SU-DHL-6 (cell line): Measurements from ENCODE around the gene WNT7B.

Experiments used
- EZH2phosphoT487 ChIP-seq: fragments of 200-600 bp; sonication (generic), shearing (Covaris generic); conservative IDR thresholded peaks from 2 replicates; pipeline ENCODE4 v1.6.1; 2018; ENCODE audit warnings: mild to moderate bottlenecking, antibody characterized with exemption, low read length, moderate library complexity, mixed read lengths
- TF ChIP-seq, protein P1 (sequence below): fragments of 200-600 bp; sonication (generic); IDR thresholded peaks from one replicate; pipeline ENCODE4 v1.5.1; 2017; ENCODE audit warnings: antibody characterized with exemption, mild to moderate bottlenecking, low read length, moderate library complexity; ENCODE audit not compliant: insufficient read depth, poor library complexity, severe bottlenecking

- TF ChIP-seq, protein P1, sequence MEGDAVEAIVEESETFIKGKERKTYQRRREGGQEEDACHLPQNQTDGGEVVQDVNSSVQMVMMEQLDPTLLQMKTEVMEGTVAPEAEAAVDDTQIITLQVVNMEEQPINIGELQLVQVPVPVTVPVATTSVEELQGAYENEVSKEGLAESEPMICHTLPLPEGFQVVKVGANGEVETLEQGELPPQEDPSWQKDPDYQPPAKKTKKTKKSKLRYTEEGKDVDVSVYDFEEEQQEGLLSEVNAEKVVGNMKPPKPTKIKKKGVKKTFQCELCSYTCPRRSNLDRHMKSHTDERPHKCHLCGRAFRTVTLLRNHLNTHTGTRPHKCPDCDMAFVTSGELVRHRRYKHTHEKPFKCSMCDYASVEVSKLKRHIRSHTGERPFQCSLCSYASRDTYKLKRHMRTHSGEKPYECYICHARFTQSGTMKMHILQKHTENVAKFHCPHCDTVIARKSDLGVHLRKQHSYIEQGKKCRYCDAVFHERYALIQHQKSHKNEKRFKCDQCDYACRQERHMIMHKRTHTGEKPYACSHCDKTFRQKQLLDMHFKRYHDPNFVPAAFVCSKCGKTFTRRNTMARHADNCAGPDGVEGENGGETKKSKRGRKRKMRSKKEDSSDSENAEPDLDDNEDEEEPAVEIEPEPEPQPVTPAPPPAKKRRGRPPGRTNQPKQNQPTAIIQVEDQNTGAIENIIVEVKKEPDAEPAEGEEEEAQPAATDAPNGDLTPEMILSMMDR = no peak
- no peak for TF ChIP-seq EZH2phosphoT487
These were observed 89.5 kb downstream of the WNT7B start for GRCh38 chr22:45887202-45888131.
